ENCODE data around the gene MYO10.

DNA sequence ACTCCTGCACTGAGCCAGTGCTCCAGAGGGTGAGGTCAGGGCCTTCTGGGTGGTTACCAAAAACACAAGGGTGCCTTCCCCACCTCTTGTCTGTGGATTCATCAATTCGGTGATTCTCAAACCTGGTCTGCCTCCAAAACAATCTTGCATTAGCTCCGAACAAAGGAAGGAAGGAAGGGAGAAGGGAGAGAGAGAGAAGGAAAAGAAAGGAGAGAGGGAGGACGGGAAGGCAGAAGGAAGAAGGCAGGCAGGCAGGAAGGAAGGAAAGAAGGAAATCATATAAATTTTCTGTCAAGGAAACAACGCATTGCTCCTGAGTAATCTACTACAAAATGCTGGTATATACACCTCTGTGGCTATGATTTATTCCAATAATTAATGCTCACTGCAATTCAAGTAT is 39.3 kb downstream of the MYO10 start:
- TF ChIP-seq, protein P1, sequence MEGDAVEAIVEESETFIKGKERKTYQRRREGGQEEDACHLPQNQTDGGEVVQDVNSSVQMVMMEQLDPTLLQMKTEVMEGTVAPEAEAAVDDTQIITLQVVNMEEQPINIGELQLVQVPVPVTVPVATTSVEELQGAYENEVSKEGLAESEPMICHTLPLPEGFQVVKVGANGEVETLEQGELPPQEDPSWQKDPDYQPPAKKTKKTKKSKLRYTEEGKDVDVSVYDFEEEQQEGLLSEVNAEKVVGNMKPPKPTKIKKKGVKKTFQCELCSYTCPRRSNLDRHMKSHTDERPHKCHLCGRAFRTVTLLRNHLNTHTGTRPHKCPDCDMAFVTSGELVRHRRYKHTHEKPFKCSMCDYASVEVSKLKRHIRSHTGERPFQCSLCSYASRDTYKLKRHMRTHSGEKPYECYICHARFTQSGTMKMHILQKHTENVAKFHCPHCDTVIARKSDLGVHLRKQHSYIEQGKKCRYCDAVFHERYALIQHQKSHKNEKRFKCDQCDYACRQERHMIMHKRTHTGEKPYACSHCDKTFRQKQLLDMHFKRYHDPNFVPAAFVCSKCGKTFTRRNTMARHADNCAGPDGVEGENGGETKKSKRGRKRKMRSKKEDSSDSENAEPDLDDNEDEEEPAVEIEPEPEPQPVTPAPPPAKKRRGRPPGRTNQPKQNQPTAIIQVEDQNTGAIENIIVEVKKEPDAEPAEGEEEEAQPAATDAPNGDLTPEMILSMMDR (IDR thresholded peaks at IDR 0.05; ENCODE audit: borderline replicate concordance, extremely low read depth, low read length, poor library complexity, severe bottlenecking) = no peak
- no peak for TF ChIP-seq EZH2 (IDR thresholded peaks at IDR 0.05; ENCODE audit: borderline replicate concordance, low read depth, low read length, severe bottlenecking)
